IPS DF 4.7 (cell line): Measurements from ENCODE around the gene TRIP12.
"Not testable (repeated sequence)": the region's sequence is repeated elsewhere in the genome, so short reads cannot be mapped to it uniquely, and the experiment has no call there.

Source experiments
- DNase-seq: peaks from one replicate; pipeline ENCODE4 v3.0.0-alpha.2; 2013; ENCODE audit warnings: low spot score; ENCODE audit errors: extremely low read depth

Gene TRIP12

DNA sequence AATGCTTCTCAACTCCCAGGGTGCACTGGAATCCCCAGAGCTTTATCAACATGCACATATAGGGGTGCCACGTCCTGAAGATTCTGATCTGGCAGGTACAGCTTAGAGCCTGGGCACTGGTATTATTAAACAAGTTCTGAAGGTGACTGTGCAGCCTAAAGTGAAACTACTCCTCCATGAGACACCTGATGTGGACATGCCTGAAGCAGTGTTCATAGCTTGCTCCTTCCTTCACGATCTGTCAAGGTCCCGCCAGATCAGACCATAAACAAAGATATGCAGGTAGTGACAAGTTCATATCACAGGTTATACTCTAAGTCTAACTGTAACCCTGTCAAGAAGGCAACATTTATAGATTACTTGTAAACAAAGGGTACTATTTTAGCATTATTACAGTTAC lies 142.2 kb downstream of the TRIP12 start:
- no peak for DNase-seq

DNA sequence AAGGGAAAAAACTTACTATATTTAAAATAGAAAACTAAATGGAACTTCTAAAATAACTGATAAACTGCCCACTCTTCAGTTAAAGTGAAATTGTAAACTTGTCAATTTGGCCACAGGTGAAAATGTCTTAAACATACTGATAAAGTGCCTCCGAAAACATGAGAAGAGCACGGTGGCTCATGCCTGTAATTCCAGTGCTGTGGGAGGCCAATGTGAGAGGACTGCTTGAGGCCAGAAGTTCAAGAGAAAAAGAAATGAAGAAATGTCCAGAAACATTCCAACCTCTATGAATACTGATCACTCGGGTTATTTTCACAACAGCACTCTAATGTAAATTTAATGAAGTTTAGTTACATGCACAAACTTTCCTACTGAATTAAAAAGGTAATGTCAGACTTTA lies 144.1 kb downstream of the TRIP12 start:
- DNase-seq = no peak

DNA sequence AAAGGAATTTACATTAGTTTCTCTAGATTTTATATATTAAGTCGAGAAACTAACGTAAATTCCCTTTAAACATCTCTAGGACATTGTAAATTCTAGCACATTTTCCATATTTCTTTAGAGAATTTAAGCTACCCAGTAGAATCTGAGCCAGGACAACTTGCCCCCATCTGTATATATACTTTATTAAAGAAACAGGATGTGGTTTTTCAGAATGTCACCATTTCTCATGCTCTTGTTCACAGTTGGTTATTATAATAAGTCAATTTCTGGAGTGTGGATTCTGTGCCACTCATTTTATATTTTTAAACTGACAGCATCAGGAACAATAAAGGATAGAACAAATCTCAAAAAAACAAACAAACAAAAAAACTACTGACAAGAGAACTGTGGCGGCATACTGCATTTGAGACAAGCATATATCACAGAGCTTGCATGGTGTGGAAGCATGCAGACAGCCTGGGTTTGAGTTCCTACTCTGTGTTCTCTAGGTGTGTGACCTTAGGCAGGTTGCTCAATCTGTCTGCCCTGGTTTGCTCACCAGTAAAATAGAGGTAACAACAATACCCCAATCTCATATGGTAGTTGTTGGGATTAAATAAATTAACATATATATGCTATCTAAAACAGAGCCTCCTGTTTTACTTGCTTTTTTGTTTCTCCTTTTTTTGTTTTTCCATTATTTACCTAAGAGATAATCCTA lies 146.0 kb downstream of the TRIP12 start:
- DNase-seq = no peak

DNA sequence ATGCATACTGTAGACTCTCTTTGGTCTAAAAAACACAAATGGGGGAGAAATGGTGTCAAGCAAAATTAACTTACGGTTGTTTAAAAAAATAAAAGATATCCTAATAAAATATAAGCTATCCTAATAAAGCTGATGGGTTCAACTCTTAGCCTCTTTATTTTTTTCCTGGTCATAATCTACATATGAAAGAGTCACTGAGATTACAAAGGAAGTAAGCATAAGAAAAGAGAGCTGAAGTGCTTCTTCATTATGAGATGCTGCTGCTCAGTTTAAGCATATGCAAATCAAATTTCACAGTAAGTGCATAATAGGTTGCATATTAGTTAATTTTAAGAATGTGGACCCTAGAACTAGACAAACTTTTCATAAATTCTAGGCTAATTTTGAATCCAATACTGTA lies 147.6 kb downstream of the TRIP12 start:
- no peak for DNase-seq

DNA sequence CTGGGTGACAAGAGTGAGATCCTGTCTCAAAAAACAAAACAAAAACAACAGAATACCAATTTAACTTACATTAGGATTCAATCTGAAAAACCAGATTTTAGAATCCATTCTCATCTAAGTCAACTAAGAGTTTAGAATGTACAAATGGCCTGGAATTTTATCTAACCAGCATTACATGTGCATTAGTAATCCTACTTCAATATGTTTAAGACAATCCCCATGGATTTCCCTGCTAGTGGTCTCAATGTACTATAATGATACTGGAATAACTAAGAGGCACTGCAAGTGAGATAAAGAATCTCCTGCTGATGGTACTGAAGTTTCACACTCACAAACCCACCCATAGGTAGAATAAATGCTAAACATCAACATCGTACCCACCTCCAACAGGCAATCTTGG lies 153.6 kb downstream of the TRIP12 start:
- no peak for DNase-seq

DNA sequence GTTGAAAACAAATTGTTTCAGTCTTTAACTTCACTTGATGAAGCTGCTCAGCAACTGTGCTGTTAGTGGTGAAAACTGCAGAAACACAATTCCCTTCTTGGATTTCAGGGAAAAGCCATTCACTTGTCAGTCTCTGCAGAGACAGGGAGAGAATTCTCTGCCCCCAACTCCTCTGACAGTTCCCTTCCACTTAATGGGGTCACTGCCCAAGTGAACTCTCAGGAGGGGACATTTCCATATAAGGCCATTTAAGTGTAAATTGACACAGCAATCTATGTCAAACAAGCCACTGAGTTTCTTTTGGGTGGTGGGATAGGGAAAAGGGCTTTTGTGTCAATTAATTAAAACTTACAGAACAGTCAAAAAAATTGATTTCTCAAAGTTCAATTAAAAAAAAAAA lies 156.1 kb downstream of the TRIP12 start:
- DNase-seq = no peak

DNA sequence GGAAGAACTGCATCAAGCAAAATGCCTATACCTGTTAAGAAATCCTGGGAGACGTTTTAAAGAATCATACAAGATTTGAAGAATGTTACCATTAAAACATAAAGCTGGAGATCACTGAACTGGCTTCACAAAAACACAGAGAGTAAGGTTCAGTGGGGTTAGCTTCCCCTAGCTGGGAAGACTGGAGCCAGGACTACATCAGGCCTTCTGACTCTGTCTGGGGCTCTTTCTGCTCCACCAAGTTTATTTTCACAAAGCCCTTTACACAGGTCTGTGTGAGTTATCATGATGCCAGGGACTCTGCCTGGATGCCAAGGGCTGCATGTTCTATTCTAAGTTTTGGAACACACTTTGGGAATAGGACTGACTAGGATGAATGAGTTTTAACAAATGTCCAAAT lies 160.1 kb downstream of the TRIP12 start:
- no peak for DNase-seq

DNA sequence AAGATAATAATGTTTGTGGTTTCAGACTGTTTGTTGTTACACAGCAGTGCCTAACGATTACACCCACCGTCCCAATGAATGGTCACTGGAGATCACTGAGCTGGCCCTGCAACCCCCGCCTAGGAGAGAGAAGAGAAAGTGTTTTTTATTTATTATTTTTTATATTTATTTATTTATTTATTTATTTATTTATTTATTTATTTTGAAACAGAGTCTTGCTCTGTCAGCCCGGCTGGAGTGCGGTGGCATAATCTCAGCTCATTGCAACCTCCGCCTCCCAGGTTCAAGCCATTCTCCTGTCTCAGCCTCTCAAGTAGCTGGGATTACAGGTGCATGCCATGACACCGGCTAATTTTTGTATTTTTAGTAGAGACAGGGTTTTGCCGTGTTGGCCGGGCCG lies 164.3 kb downstream of the TRIP12 start:
- not testable (repeated sequence) for DNase-seq

DNA sequence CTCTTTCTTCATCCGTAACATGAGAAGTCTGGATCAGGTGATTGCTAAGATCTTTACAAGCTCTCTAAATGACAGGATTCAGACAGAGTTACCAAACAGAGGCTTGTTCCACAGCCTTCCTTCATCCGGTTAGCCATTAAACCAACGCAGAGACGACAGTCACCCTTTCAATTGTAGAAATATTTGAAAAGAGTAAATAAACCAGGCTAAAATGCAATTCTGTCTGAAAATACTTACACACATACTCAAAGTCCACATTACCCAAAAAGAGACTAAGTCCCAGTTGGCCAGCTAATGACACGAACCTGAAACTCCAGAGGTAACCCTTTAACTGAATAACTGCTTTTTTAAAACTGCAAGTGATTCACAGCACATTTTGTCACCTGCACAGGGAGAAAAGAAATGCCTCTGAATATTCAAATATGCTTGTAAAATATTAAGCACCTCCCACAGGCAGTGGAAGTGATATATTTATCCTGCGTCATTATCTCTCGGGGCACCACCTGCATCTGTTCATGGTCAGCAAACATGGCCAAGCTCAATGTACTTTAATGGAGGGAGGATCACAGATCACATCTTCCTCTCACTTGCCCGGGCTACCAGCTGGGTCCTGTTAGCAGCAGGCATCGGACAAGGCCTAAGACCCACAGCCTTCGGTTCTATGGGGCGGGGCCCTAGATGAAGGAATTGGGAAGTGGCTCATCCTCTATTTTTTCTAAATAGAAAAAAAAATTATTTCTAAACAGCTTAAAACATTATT lies 168.7 kb downstream of the TRIP12 start:
- no peak for DNase-seq

DNA sequence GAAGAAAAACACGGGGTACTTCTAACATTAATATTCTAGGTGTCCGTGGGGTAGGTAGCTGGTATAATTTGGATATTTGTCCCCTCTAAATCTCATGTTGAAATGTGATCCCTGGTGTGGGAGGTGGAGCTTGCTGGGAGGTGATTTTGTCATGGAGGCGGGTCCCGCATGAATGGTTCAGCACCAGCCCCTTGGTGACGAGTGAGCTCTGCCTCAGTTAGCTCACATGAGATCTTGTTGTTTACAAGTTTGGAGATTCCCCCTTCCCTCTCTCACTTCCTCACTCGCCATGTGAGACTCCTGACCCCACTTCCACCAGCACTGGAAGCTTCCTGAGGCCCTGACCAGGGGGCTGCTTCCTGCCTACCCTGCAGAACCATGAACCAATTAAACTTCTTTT lies 172.0 kb downstream of the TRIP12 start:
- no peak for DNase-seq

DNA sequence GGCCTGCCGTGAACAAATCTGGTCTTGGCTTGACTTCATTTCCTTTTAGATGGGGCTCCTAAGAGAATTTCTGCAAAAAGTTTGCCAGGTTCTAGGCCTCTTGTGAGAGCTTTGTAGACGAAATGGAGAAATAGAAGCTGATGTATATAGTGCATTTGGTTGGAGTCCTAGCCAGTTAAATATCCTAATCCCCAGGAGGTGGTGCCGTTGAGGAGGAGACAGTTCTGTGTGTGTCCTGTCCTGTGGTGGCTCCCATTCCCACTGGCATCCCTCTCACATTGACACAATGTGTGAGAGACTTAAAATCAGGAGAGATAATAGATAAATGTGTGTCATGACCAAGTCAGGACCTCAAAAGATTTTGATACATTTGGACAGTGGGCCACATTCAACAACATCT lies 172.9 kb downstream of the TRIP12 start:
- DNase-seq = no peak

DNA sequence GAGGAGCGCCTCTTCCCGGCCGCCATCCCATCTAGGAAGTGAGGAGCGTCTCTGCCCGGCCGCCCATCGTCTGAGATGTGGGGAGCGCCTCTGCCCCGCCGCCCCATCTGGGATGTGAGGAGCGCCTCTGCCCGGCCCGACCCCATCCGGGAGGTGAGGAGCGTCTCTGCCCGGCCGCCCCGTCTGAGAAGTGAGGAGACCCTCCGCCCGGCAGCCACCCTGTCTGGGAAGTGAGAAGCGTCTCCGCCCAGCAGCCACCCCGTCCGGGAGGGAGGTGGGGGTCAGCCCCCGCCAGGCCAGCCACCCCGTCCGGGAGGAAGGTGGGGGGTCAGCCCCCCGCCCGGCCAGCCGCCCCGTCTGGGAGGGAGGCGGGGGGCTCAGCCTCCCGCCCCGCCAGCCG lies 179.1 kb downstream of the TRIP12 start:
- not testable (repeated sequence) for DNase-seq

DNA sequence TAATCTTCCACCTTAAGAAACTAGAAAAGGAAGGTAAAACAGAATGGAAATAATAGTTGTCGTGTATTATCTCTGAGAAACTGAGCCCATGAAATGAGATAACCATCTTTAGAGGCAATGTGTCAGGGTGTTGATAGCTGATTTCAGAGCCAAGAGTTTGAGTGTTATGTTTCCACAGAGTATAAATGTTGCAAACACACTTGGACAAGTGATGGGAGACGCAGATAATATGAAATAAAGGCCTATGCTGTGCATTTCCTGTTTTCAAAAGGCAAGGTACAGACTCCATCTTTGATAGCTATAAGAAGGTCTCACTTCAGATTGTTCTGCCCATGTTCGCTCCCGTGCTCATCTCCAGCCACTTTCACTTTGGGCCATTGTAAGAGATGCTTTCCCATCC lies 181.5 kb downstream of the TRIP12 start:
- no peak for DNase-seq

DNA sequence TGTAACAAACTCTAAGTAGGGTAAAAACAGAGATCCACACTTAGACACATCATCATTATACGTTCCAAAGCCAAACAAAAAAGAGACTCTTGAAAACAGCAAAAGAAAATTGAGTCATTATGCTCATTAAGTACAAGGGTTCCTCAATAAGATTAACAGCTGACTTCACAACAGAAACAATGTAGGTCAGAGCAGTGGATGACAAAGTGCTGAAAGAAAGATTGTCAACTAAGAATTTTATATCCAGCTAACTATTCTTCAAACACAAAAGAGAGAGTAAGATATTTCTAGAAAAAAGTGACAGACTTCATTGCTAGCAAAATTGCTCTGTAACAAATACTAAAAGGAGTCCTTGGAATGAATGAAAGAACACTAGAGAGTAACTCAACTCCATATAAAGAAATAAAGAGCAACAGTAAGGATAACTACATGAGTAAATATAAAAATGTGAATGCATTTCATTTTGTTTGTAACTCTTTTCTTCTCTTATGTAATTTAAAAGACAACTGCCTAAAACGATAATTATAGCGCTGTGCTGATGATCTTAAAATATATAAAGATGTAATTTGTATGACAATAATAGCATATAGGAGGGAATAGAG lies 183.7 kb downstream of the TRIP12 start:
- DNase-seq = no peak

DNA sequence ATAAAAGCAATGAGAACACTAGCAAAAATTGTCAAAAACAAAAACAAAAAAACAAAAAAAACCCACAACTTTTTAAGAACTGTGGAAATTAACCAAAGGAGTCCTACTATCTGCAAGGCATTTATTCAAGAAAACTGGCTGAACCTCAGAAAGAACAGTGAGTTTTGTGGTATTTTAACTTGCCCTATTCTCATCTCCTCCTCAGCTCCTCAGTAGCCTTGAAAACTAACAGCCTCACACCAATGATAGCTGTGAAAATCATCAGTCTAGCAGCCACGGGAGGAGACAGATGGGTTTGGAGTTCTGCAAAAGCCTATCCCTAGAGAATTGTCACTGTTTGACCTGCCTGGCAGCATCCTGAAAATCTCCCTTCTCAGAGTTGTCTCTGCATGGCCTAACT lies 187.4 kb downstream of the TRIP12 start:
- DNase-seq = no peak

DNA sequence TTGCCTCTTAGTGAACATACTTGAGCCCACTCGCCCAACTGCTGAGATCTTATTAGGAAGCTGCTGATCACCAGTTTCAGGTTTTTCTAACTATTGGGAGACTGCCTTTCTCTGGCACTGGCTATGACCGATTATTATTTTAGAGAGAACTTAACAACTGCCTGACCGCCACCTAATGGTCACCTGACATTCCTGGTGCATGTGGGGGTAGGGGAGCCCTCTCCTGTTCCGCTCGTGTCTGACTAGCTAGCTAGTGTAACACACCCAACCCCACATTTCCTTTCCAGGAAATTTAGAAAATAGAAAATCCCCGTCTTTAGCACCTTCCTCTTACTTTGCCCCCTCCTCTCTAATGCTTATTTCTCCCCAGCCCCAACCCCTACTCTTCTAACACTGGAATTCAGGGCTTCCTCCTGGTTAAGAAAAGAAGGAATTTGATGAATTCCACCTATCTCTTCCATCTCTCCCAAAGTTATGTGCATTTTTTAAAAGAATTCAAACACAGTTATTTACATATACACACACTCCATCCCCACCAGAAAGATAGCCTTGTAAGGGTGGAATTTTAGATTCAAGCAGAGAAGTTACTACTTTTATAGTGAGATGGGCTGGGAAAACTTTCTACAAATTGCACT lies 188.1 kb downstream of the TRIP12 start:
- DNase-seq = no peak

DNA sequence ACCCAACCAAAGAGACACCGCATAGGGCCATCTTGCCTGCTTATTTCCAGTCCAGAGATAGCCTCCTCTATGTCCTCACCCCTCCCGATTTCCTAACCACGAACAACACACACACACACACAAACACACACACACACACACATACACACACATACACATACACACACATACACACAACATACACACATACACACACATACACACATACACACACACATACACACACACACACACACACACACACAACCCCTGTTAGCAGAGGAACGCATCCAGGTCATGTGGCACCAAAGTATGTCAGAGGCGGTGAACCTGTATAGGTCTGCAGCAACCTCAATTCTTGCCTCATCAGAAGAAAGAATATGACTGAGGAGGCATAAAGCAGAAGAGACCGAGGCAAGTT lies 188.9 kb downstream of the TRIP12 start:
- DNase-seq = no peak

DNA sequence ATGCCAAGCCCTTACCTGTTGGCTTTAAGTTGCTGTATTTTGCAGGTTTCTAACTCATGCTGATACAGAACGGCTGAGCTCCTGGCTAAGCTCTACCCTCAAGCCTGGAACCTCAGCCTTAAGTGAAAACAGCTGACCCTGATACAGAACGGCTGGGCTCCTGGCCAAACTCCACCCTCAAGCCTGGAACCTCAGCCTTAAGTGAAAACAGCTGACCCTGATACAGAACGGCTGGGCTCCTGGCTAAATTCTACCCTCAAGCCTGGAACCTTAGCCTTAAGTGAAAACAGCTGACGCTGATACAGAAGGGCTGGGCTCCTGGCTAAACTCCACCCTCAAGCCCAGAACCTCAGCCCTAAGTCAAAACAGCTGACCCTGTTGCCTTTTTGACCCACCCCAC lies 189.9 kb downstream of the TRIP12 start:
- no peak for DNase-seq

DNA sequence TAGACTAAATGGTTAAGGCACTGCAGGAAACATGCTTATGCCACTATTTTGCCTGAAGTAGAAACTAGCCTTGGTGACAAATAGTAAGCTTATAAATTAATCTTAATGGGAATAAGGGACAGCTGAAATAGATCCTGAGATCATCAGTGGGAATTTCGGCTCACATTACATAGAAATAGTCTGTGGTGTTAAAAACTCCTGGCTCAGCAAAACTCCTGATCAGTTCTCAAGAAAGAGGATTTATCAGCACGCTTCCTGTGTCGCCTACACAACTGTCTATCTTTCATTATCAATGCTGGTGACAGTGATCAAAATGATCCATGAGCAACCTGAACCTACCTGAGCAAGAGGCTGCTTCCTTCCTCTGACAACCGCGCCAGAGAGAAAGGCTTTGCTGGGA lies 190.4 kb downstream of the TRIP12 start:
- DNase-seq = no peak

DNA sequence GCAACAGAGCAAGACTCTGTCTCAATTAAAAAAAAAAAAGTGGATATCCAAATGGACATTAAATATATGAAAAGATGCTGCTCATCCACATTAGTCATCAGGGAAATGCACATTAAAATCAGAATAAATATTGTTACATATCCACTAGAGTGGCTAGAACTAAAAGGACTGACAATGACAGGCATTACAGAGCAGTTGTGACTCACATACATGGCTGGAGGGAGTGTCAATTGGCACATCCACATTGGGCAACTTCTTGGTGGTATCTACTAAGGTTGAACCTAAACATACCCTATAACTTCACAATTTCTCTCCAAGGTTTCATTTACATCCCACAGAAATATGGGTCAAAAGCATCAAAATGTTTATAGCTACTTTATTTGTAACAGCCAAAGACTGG lies 193.4 kb downstream of the TRIP12 start:
- no peak for DNase-seq

DNA sequence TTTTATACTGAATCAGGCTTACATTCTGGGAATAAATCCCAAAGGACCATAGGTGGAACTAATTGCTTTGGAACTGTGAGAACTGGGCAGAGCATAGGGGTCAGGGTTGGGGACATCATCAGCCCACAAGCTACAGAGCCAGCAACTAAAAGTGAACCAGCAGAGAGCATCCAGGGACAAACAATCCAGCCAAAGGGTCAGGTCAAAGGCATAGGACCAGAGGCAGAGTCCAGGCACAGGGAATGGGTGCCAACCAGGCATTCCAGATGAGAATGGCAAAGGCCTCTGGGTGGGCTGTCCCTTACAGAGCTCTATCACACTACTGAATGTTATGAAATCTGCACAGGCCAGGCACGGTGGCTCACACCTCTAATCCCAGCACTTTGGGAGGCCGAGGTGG lies 195.2 kb downstream of the TRIP12 start:
- no peak for DNase-seq
